Parathyroid adenoma (tissue), 2 donors: ENCODE measurements around the gene SAMD15.

Experiments used
- H2AFZ ChIP-seq: fragments of 300-600 bp; sonication (generic); one replicate; pipeline ENCODE4 v1.7.0; 2017; ENCODE audit warnings: antibody characterized with exemption, mild to moderate bottlenecking
- H3K27ac ChIP-seq: fragments of 300-600 bp; sonication (generic); one replicate; pipeline ENCODE4 v1.7.0; 2017
- H3K27me3 ChIP-seq: fragments of 300-600 bp; sonication (generic); one replicate; pipeline ENCODE4 v1.7.0; 2017; ENCODE audit warnings: low read length; ENCODE audit not compliant: control insufficient read depth, insufficient read depth
- H3K36me3 ChIP-seq: fragments of 300-600 bp; sonication (generic); one replicate; pipeline ENCODE4 v1.7.0; 2017; ENCODE audit warnings: low read length; ENCODE audit not compliant: control insufficient read depth, insufficient read depth
- H3K4me1 ChIP-seq: fragments of 300-600 bp; sonication (generic); one replicate; pipeline ENCODE4 v1.7.0; 2017; ENCODE audit warnings: control low read depth
- H3K4me2 ChIP-seq: fragments of 300-600 bp; sonication (generic); one replicate; pipeline ENCODE4 v1.7.0; 2017; ENCODE audit warnings: low read length
- H3K4me3 ChIP-seq: fragments of 300-600 bp; sonication (generic); one replicate; pipeline ENCODE4 v1.7.0; 2017; ENCODE audit warnings: low read depth, low read length
- H3K79me2 ChIP-seq: fragments of 300-600 bp; sonication (generic); one replicate; pipeline ENCODE4 v1.7.0; 2017; ENCODE audit warnings: control low read depth
- H3K9ac ChIP-seq: fragments of 300-600 bp; sonication (generic); one replicate; pipeline ENCODE4 v1.7.0; 2017; ENCODE audit warnings: mild to moderate bottlenecking
- H3K9me3 ChIP-seq: fragments of 300-600 bp; sonication (generic); one replicate; pipeline ENCODE4 v1.7.0; 2017; ENCODE audit warnings: low read length; ENCODE audit not compliant: control insufficient read depth
- TF ChIP-seq, protein P1 (sequence below): fragments of 300-600 bp; sonication (generic); IDR thresholded peaks from one replicate; pipeline ENCODE4 v1.7.0; 2017; ENCODE audit warnings: antibody characterized with exemption, mild to moderate bottlenecking
- donor health status: primary hyperparathyroidism.

Gene SAMD15

GRCh38 chr14:77375164-77375950, 1.8 kb upstream of the SAMD15 start:
- H3K36me3 ChIP-seq, result no peaks in the 10 kb centered on the region
- peaks cover 4% of the 10 kb centered on the region for H3K4me1 ChIP-seq
- no peaks in the 10 kb centered on the region for H3K27me3 ChIP-seq
- H3K9ac ChIP-seq, result no peak overlapping the region
- H3K27ac ChIP-seq, result no peak overlapping the region
- no peak overlapping the region for H2AFZ ChIP-seq
- peak overlapping the region; percentile 11 for H3K4me3 ChIP-seq
- H3K9me3 ChIP-seq, result no peaks in the 10 kb centered on the region
- peak overlapping the region; percentile 89 for H3K4me2 ChIP-seq
- H3K79me2 ChIP-seq, result peaks cover 22% of the 10 kb centered on the region
- TF ChIP-seq, protein P1, sequence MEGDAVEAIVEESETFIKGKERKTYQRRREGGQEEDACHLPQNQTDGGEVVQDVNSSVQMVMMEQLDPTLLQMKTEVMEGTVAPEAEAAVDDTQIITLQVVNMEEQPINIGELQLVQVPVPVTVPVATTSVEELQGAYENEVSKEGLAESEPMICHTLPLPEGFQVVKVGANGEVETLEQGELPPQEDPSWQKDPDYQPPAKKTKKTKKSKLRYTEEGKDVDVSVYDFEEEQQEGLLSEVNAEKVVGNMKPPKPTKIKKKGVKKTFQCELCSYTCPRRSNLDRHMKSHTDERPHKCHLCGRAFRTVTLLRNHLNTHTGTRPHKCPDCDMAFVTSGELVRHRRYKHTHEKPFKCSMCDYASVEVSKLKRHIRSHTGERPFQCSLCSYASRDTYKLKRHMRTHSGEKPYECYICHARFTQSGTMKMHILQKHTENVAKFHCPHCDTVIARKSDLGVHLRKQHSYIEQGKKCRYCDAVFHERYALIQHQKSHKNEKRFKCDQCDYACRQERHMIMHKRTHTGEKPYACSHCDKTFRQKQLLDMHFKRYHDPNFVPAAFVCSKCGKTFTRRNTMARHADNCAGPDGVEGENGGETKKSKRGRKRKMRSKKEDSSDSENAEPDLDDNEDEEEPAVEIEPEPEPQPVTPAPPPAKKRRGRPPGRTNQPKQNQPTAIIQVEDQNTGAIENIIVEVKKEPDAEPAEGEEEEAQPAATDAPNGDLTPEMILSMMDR, result no peak

DNA sequence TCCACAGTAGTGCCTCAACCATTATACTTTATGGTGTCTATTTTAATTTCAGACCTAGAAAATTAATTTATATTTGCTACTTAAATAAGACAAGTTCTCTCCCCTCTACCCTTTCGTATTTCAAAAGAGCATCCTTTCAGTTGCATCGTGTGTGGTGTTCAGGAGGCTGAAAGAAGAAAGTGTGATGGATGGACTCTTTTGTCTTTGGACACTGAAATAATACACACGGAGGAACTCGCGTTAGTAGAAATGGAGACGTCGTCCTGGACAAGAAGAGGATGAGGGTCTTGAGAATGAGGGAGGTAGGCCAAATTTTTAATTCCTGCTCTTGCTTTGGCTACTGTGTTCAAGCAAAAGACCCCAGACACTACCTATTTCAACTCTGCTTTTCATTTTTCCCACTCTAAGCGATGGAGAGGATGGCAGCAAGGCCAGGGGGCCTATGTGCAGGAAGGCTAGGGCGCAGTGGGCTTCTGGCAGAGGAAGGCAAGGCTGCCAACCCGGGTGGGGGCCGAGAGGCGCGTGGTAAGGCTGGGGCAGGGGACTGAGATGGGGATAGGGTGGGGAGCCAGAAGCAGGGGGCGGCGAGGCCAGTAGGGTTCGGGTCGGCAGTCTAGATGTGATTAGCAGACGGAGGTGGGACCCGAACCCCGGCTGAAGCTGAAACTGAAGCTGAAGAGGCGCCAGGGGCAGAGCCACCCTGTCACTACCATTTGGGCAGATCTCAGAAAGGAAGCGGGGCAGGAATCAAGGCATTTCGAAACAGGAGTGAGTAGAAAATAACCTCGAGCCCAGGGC, 1.0 kb upstream of the SAMD15 start:
- H3K79me2 ChIP-seq, result peaks cover 22% of the 10 kb centered on the region
- H3K36me3 ChIP-seq, result no peaks in the 10 kb centered on the region
- H3K27ac ChIP-seq, result peak overlapping the region; percentile 86
- peak overlapping the region; percentile 96 for H3K4me3 ChIP-seq
- no peaks in the 10 kb centered on the region for H3K9me3 ChIP-seq
- no peaks in the 10 kb centered on the region for H3K27me3 ChIP-seq
- peaks cover 4% of the 10 kb centered on the region for H3K4me1 ChIP-seq
- TF ChIP-seq, protein P1, result no peak
- peak overlapping the region; percentile 89 for H3K4me2 ChIP-seq
- H2AFZ ChIP-seq, result peak overlapping the region; percentile 83
- H3K9ac ChIP-seq, result peak overlapping the region; percentile 51

- Histone ChIP-seq H3K9ac (no peak overlapping the region), H3K79me2 (peaks cover 22% of the 10 kb centered on the region), H3K27me3 (no peaks in the 10 kb centered on the region), H3K9me3 (no peaks in the 10 kb centered on the region), H3K4me3 (peak overlapping the region; percentile 96), H3K36me3 (no peaks in the 10 kb centered on the region), H3K4me1 (peaks cover 4% of the 10 kb centered on the region), H2AFZ (peak overlapping the region; percentile 83), H3K27ac (peak overlapping the region; percentile 86), H3K4me2 (peak overlapping the region; percentile 89)
- TF ChIP-seq, protein P1, result no peak
These were observed 294 bp downstream of the SAMD15 start for GRCh38 chr14:77377502-77377844.

- peaks cover 22% of the 10 kb centered on the region for H3K79me2 ChIP-seq
- no peak overlapping the region for H3K4me2 ChIP-seq
- H3K9ac ChIP-seq, result no peak overlapping the region
These were observed 1.5 kb downstream of the SAMD15 start for GRCh38 chr14:77378701-77379100.

More at GRCh38 chr14:77378701-77379100, 1.5 kb downstream of the SAMD15 start:
- TF ChIP-seq, protein P1, result no peak
- Histone ChIP-seq H2AFZ (no peak overlapping the region), H3K4me3 (no peak overlapping the region), H3K27ac (no peak overlapping the region), H3K4me1 (peaks cover 4% of the 10 kb centered on the region), H3K9me3 (no peaks in the 10 kb centered on the region), H3K27me3 (no peaks in the 10 kb centered on the region), H3K36me3 (no peaks in the 10 kb centered on the region)
